Activated CD4-positive, alpha-beta memory T cell treated with anti-CD3 and anti-CD28 coated beads, Interleukin-2, amount 10 ng/mL, durations not matched to agents 7 days and 5 days (primary cell): Measurements from ENCODE around the gene POLR2C. TPM values are rescaled to one million over a fixed set of nuclear protein-coding genes. Genes with fewer than 3 reads are reported as not detected.
A peak's percentile ranks its signal among the peaks of the same experiment; 100 is the strongest.

Experiments used
- CTCF ChIA-PET: fragments of 350-600 bp; sonication (Branson Sonifier 250); formaldehyde crosslinking; loops from one replicate; lab custom pipeline; 2021; ENCODE audit warnings: antibody characterized with exemption, inconsistent platforms; lab: Charles Lee
- POLR2A ChIA-PET: fragments of 350-600 bp; sonication (Branson Sonifier 250); formaldehyde crosslinking; loops from one replicate; lab custom pipeline; 2021; ENCODE audit warnings: antibody characterized with exemption; lab: Charles Lee
- DNase-seq: peaks from one replicate; pipeline ENCODE4 v3.0.0-alpha.2; 2020
- H3K27ac Mint-ChIP-seq: one replicate; pipeline ENCODE4 v1.8.0; 2021; ENCODE audit warnings: mild to moderate bottlenecking, mixed read lengths
- H3K27me3 Mint-ChIP-seq: one replicate; pipeline ENCODE4 v1.8.0; 2021; ENCODE audit warnings: mixed read lengths
- H3K36me3 Mint-ChIP-seq: one replicate; pipeline ENCODE4 v1.8.0; 2021; ENCODE audit warnings: low read depth, mixed read lengths
- H3K4me1 Mint-ChIP-seq: one replicate; pipeline ENCODE4 v1.8.0; 2021; ENCODE audit warnings: mixed read lengths
- H3K4me3 Mint-ChIP-seq: one replicate; pipeline ENCODE4 v1.8.0; 2021; ENCODE audit warnings: mild to moderate bottlenecking, mixed read lengths
- H3K9me3 Mint-ChIP-seq: one replicate; pipeline ENCODE4 v1.8.0; 2021; ENCODE audit warnings: mixed read lengths
- total RNA-seq, 2 experiments: library from RNA; stranded (reverse); gene quantifications; one replicate each; pipeline ENCODE4 v1.2.3, GENCODE V29; 2021

The POLR2C gene
- total RNA-seq, 2 experiments from 2014 or later = 47.8 to 48.8 TPM

DNA sequence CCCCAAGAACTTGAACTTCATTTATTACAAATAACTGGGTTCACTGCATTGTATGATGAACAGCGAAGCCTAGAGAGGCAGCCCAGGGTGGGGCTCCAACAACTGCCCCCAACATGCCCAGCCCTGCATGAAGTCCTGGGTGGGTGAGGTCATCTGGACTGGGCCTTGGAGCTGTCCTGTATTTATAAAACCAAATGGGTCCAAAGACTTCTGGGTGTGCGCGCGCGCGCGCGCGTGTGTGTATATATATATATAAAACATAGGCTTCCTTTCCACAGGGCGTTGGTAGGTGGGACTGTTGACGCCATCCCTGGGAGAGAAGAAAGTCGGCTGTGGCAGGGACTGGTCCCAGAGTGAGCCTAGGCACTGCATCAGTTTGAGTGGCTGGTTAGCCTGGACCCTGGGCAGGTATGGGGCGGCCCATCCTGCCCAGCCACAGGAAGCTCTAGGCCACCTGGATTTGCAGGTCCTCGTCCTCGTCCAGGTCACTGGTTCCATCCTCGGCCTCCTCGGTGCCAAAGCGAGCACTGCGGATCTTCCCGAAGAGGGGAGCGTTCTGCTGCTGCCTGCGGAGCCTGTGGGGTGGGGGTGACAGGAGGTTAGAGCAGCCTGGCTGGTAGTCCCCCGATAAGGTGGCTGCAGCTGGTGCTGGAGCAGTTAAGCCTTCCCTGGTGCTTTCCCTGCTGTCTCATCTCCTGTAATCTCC, 50.0 kb downstream of the POLR2C start:
- DNase-seq = no peak
- Mint-ChIP-seq H3K9me3 (no peaks in the 10 kb centered on the region), H3K27me3 (no peaks in the 10 kb centered on the region), H3K36me3 (no peaks in the 10 kb centered on the region), H3K27ac (no peak overlapping the region), H3K4me1 (no peaks in the 10 kb centered on the region), H3K4me3 (no peak overlapping the region)
- ChIA-PET POLR2A (interaction anchor here (0.8 kb wide), 1 partner anchor 12 kb away, joined by 3 read pairs; no protein-coding TSS in a partner anchor), CTCF (interaction anchor here (1.3 to 2.9 kb wide), 2 partner anchors 7 to 96 kb away, joined by 3 to 9 read pairs; no protein-coding TSS in a partner anchor)

- H3K4me3 Mint-ChIP-seq = no peak overlapping the region
- POLR2A ChIA-PET = interaction anchor here (1.2 kb wide), 1 partner anchor 582 kb away, joined by 3 read pairs; no protein-coding TSS in a partner anchor
- no peaks in the 10 kb centered on the region for H3K27me3 Mint-ChIP-seq
- no peak for DNase-seq
- CTCF ChIA-PET = interaction anchor here (0.8 to 1.5 kb wide), 3 partner anchors 51 to 213 kb away, joined by 3 to 4 read pairs (median 3); partner anchors contain the start of gene POLR2C
- no peak overlapping the region for H3K27ac Mint-ChIP-seq
- H3K9me3 Mint-ChIP-seq = no peaks in the 10 kb centered on the region
- no peaks in the 10 kb centered on the region for H3K36me3 Mint-ChIP-seq
- no peaks in the 10 kb centered on the region for H3K4me1 Mint-ChIP-seq
Observed at GRCh38 chr16:57513371-57514102, 51.1 kb downstream of the POLR2C start.

GRCh38 chr16:57514371-57514770, 51.9 kb downstream of the POLR2C start:
- H3K27ac Mint-ChIP-seq = no peak overlapping the region
- H3K4me1 Mint-ChIP-seq = no peaks in the 10 kb centered on the region
- peaks cover 2% of the 10 kb centered on the region for H3K36me3 Mint-ChIP-seq
- ChIA-PET POLR2A (interaction anchor here (1.2 kb wide), 1 partner anchor 583 kb away, joined by 3 read pairs; no protein-coding TSS in a partner anchor), CTCF (interaction anchor here (0.8 to 1.5 kb wide), 2 partner anchors 52 to 214 kb away, joined by 3 to 4 read pairs; partner anchors contain the start of gene POLR2C)
- no peaks in the 10 kb centered on the region for H3K27me3 Mint-ChIP-seq
- no peaks in the 10 kb centered on the region for H3K9me3 Mint-ChIP-seq
- no peak overlapping the region for H3K4me3 Mint-ChIP-seq
- no peak for DNase-seq

- no peaks in the 10 kb centered on the region for H3K27me3 Mint-ChIP-seq
- no peak for DNase-seq
- H3K36me3 Mint-ChIP-seq = peaks cover 2% of the 10 kb centered on the region
- ChIA-PET POLR2A (interaction anchor here (1.2 kb wide), 1 partner anchor 583 kb away, joined by 3 read pairs; no protein-coding TSS in a partner anchor), CTCF (no interaction called here)
- no peak overlapping the region for H3K27ac Mint-ChIP-seq
- H3K9me3 Mint-ChIP-seq = no peaks in the 10 kb centered on the region
- H3K4me1 Mint-ChIP-seq = no peaks in the 10 kb centered on the region
- H3K4me3 Mint-ChIP-seq = no peak overlapping the region
Observed at GRCh38 chr16:57514791-57515600, 52.5 kb downstream of the POLR2C start.

DNA sequence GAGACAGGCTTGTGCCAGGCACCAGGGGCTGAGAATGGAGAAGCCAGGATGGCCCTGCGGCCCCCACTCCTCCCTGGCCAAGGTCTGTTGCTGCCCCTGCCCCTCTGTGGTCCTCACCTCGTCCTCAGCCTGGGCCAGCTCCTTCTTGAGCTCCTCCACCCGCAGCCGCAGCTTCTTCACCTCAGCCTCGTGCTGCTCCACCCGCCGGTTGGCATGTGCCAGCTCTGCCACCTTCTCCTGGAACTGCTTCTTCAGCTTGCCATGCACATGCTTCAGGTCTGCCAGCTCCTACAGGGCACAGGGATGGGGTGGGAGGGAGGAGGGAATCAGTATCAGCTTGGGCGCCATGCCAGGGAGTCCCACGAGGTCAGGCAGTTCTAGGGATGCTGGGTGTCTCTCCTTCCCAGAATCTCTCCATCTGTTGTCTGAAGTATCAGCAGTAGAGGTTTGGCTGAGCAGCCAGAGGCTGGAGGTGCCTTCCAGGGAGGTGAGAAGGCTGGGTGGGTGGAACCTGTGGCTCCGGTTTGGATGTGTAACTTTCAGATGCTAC, 53.8 kb downstream of the POLR2C start:
- DNase-seq = no peak
- ChIA-PET POLR2A (interaction anchor here (1.7 kb wide), 1 partner anchor 54 kb away, joined by 6 read pairs; the partner anchor contains the start of gene POLR2C), CTCF (interaction anchor here (0.5 to 0.6 kb wide), 2 partner anchors 184 to 364 kb away, joined by 3 to 8 read pairs; no protein-coding TSS in a partner anchor)
- Mint-ChIP-seq H3K4me3 (no peak overlapping the region), H3K4me1 (peaks cover 3% of the 10 kb centered on the region), H3K27me3 (no peaks in the 10 kb centered on the region), H3K27ac (no peak overlapping the region), H3K9me3 (no peaks in the 10 kb centered on the region), H3K36me3 (peaks cover 2% of the 10 kb centered on the region)

- no peak for DNase-seq
- CTCF ChIA-PET = interaction anchor here (0.5 to 1.3 kb wide), 3 partner anchors 185 to 363 kb away, joined by 3 to 8 read pairs (median 3); no protein-coding TSS in a partner anchor
- H3K36me3 Mint-ChIP-seq = peaks cover 2% of the 10 kb centered on the region
- peaks cover 3% of the 10 kb centered on the region for H3K4me1 Mint-ChIP-seq
- H3K27me3 Mint-ChIP-seq = no peaks in the 10 kb centered on the region
- no peak overlapping the region for H3K27ac Mint-ChIP-seq
- H3K4me3 Mint-ChIP-seq = no peak overlapping the region
- H3K9me3 Mint-ChIP-seq = no peaks in the 10 kb centered on the region
- POLR2A ChIA-PET = interaction anchor here (1.7 kb wide), 2 partner anchors 30 to 54 kb away, joined by 4 to 6 read pairs; partner anchors contain the start of genes DOK4 and POLR2C
Observed at GRCh38 chr16:57516773-57517172, 54.3 kb downstream of the POLR2C start.

- ChIA-PET CTCF (interaction anchor here (1.1 to 3.9 kb wide), 8 partner anchors 8 to 216 kb away, joined by 3 to 55 read pairs (median 6); partner anchors contain the start of genes ADGRG5 and POLR2C), POLR2A (interaction anchor here (1.0 to 1.7 kb wide), 3 partner anchors 18 to 55 kb away, joined by 3 to 6 read pairs (median 4); partner anchors contain the start of genes DOK4 and POLR2C)
- H3K27ac Mint-ChIP-seq = no peak overlapping the region
- H3K4me1 Mint-ChIP-seq = peaks cover 12% of the 10 kb centered on the region
- H3K4me3 Mint-ChIP-seq = no peak overlapping the region
- H3K36me3 Mint-ChIP-seq = peaks cover 2% of the 10 kb centered on the region
- no peaks in the 10 kb centered on the region for H3K27me3 Mint-ChIP-seq
- H3K9me3 Mint-ChIP-seq = no peaks in the 10 kb centered on the region
- DNase-seq = no peak
Observed at GRCh38 chr16:57517397-57518367, 55.2 kb downstream of the POLR2C start.

GRCh38 chr16:57518520-57518919, 56.0 kb downstream of the POLR2C start:
- Mint-ChIP-seq H3K4me3 (no peak overlapping the region), H3K4me1 (peaks cover 17% of the 10 kb centered on the region), H3K9me3 (no peaks in the 10 kb centered on the region), H3K27me3 (no peaks in the 10 kb centered on the region), H3K27ac (no peak overlapping the region), H3K36me3 (peaks cover 2% of the 10 kb centered on the region)
- ChIA-PET POLR2A (interaction anchor here (0.6 to 2.3 kb wide), 4 partner anchors 8 to 71 kb away, joined by 3 to 9 read pairs (median 4); partner anchors contain the start of genes CIAPIN1, COQ9 and POLR2C), CTCF (interaction anchor here (1.2 to 3.9 kb wide), 7 partner anchors 9 to 100 kb away, joined by 3 to 55 read pairs (median 8); partner anchors contain the start of genes ADGRG5 and POLR2C)
- DNase-seq = no peak

DNA sequence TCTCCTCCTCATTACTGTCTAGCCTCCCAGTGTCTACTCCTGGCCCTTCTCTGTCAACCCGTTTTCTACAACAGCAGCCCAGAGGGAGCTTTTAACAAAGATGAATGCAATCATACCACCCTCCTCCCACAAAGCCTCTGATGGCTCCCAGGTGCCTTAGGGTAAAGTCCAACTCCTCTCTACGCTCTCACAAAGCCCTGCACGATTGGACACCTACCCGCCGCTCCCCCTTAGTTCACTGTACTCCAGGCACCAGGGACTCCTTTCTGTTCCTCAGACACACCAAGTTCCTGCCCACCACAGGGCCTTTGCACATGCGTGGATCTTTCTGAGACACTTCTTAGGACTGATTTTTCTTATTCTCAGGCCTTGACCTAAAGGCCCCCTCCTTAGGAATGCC, 56.4 kb downstream of the POLR2C start:
- Mint-ChIP-seq H3K36me3 (peaks cover 2% of the 10 kb centered on the region), H3K27me3 (no peaks in the 10 kb centered on the region), H3K27ac (no peak overlapping the region), H3K4me3 (no peak overlapping the region), H3K4me1 (peaks cover 17% of the 10 kb centered on the region), H3K9me3 (no peaks in the 10 kb centered on the region)
- ChIA-PET POLR2A (interaction anchor here (0.6 to 2.3 kb wide), 5 partner anchors 8 to 218 kb away, joined by 3 to 9 read pairs (median 5); partner anchors contain the start of genes CIAPIN1, COQ9 and POLR2C), CTCF (interaction anchor here (0.6 to 3.9 kb wide), 9 partner anchors 12 to 218 kb away, joined by 3 to 55 read pairs (median 10); partner anchors contain the start of genes CCDC102A and POLR2C)
- no peak for DNase-seq

DNA sequence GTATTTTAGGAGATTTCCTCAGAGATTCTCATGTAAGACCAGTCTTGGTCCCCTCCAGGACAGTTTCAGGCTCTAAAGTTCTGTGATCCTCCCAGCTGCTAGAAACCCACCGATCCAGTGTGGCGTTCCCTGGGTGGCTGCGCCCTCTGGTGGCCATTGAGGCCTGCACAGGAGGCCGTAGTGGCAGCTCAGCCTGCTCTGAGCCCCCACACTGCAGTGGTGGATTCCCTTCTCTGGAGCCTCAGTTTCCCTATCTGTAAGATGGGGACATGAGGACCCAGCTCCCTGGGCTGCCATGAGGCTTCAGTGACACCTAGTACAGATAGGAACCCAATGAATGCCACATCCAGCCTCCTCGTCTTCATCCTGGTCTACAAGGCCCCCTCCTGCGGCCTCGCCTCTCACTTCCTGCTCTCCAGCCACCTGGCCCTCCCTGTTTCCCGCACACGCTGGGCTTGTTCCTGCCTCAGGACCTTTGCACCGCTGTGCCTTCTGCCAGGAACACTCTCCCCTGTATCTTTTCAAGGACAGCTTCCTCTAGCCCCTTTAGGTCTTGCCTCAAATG, 57.4 kb downstream of the POLR2C start:
- Mint-ChIP-seq H3K9me3 (no peaks in the 10 kb centered on the region), H3K4me3 (no peak overlapping the region), H3K36me3 (peaks cover 2% of the 10 kb centered on the region), H3K27me3 (no peaks in the 10 kb centered on the region), H3K4me1 (peaks cover 17% of the 10 kb centered on the region), H3K27ac (no peak overlapping the region)
- DNase-seq = peak; percentile 81
- ChIA-PET POLR2A (interaction anchor here (0.6 to 2.3 kb wide), 6 partner anchors 14 to 219 kb away, joined by 3 to 9 read pairs (median 4); partner anchors contain the start of genes CIAPIN1, COQ9 and POLR2C), CTCF (interaction anchor here (0.6 to 3.9 kb wide), 33 partner anchors 8 to 219 kb away, joined by 3 to 55 read pairs (median 5); partner anchors contain the start of genes ADGRG5, CCDC102A, CIAPIN1 and COQ9)
